Panc1 (cell line): Measurements from ENCODE around the gene MLYCD.

Source experiments
- POLR2AphosphoS5 ChIP-seq: IDR thresholded peaks from 2 replicates; pipeline ENCODE4 v1.6.1; 2012; ENCODE audit warnings: mild to moderate bottlenecking, low read depth, low read length, moderate library complexity
- TF ChIP-seq, protein P1 (sequence below): fragments of 450-650 bp; IDR thresholded peaks from 2 replicates; pipeline ENCODE4 v1.5.1; 2017; ENCODE audit warnings: mild to moderate bottlenecking

GRCh38 chr16:83849421-83849820, 49.5 kb upstream of the MLYCD start:
- TF ChIP-seq, protein P1, sequence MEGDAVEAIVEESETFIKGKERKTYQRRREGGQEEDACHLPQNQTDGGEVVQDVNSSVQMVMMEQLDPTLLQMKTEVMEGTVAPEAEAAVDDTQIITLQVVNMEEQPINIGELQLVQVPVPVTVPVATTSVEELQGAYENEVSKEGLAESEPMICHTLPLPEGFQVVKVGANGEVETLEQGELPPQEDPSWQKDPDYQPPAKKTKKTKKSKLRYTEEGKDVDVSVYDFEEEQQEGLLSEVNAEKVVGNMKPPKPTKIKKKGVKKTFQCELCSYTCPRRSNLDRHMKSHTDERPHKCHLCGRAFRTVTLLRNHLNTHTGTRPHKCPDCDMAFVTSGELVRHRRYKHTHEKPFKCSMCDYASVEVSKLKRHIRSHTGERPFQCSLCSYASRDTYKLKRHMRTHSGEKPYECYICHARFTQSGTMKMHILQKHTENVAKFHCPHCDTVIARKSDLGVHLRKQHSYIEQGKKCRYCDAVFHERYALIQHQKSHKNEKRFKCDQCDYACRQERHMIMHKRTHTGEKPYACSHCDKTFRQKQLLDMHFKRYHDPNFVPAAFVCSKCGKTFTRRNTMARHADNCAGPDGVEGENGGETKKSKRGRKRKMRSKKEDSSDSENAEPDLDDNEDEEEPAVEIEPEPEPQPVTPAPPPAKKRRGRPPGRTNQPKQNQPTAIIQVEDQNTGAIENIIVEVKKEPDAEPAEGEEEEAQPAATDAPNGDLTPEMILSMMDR: no peak
- TF ChIP-seq POLR2AphosphoS5: no peak
